CD4-positive, alpha-beta T cell (primary cell): ENCODE measurements around the gene THOC5. TPM values are rescaled to one million over a fixed set of nuclear protein-coding genes. Genes with fewer than 3 reads are reported as not detected.
"Not testable (repeated sequence)": the region's sequence is repeated elsewhere in the genome, so short reads cannot be mapped to it uniquely, and the experiment has no call there.

Experiments used
- ATAC-seq: fragments of 200-7000 bp; cut with Tn5 transposase; one replicate; pipeline ENCODE4 v1.10.0; 2022; ENCODE audit warnings: mild to moderate bottlenecking; ENCODE audit not compliant: poor library complexity
- CTCF ChIA-PET: fragments of 350-600 bp; sonication (Branson Sonifier 250); formaldehyde crosslinking; loops from one replicate; lab custom pipeline; 2021; ENCODE audit warnings: antibody characterized with exemption, inconsistent platforms; lab: Charles Lee
- POLR2A ChIA-PET: fragments of 350-600 bp; sonication (Branson Sonifier 250); formaldehyde crosslinking; loops from one replicate; lab custom pipeline; 2021; ENCODE audit warnings: antibody characterized with exemption, inconsistent platforms; lab: Charles Lee
- DNase-seq, 14 experiments: peaks; one replicate each; pipeline ENCODE4 v3.0.0-alpha.2; 2013 to 2020; ENCODE audit warnings: mixed read lengths in 2 of 14
- H3K27ac ChIP-seq, 2 donors: one replicate each; pipeline versions ENCODE4 v1.5.1 to v1.7.0; 2013; ENCODE audit warnings: low read length in 2 of 2, low read depth in 1 of 2, mild to moderate bottlenecking in 1 of 2
- H3K27me3 ChIP-seq, 2 experiments: 1 replicate in 1 of 2; 2 replicates in 1 of 2; pipeline versions ENCODE4 v1.6.1 to v1.7.0; 2013; ENCODE audit warnings: low read length in 2 of 2, control low read depth in 1 of 2, mild to moderate bottlenecking in 1 of 2, moderate library complexity in 1 of 2; ENCODE audit not compliant: insufficient read depth in 2 of 2, control insufficient read depth in 1 of 2
- H3K36me3 ChIP-seq: one replicate; pipeline ENCODE4 v1.6.1; 2013; ENCODE audit warnings: low read length, control low read depth; ENCODE audit not compliant: insufficient read depth
- H3K4me1 ChIP-seq: one replicate; pipeline ENCODE4 v1.6.1; 2013; ENCODE audit warnings: low read length, control low read depth; ENCODE audit not compliant: insufficient read depth
- H3K4me3 ChIP-seq: one replicate; pipeline ENCODE4 v1.5.1; 2013; ENCODE audit warnings: mild to moderate bottlenecking, low read length, moderate library complexity
- H3K9me3 ChIP-seq, 2 experiments: 1 replicate in 1 of 2; 2 replicates in 1 of 2; pipeline versions ENCODE4 v1.6.1 to v1.7.0; 2013; ENCODE audit warnings: low read length in 2 of 2, mild to moderate bottlenecking in 2 of 2, control low read depth in 1 of 2, moderate library complexity in 1 of 2; ENCODE audit not compliant: control insufficient read depth in 1 of 2, insufficient read depth in 1 of 2
- H3K27ac Mint-ChIP-seq: one replicate; pipeline ENCODE4 v1.8.0; 2020; ENCODE audit warnings: mixed read lengths
- H3K27me3 Mint-ChIP-seq: one replicate; pipeline ENCODE4 v1.8.0; 2021; ENCODE audit warnings: mixed read lengths
- H3K36me3 Mint-ChIP-seq: one replicate; pipeline ENCODE4 v1.8.0; 2021; ENCODE audit warnings: low read depth, mixed read lengths
- H3K4me1 Mint-ChIP-seq: one replicate; pipeline ENCODE4 v1.8.0; 2021; ENCODE audit warnings: low read depth, mixed read lengths
- H3K4me3 Mint-ChIP-seq: one replicate; pipeline ENCODE4 v1.8.0; 2020; ENCODE audit warnings: mild to moderate bottlenecking, mixed read lengths
- H3K9me3 Mint-ChIP-seq: one replicate; pipeline ENCODE4 v1.8.0; 2020; ENCODE audit warnings: mixed read lengths
- CTCF ChIP-seq: fragments of 200-600 bp; IDR thresholded peaks from one replicate; pipeline ENCODE4 v1.8.0; 2022; ENCODE audit warnings: antibody characterized with exemption, mild to moderate bottlenecking
- intact Hi-C, 2 experiments: fragments of 100-400 bp; cut with DNase I in 1 of 2; cut with micrococcal nuclease in 1 of 2; formaldehyde crosslinking; loops; one replicate each; pipeline versions ENCODE4 v1.15.1 to v1.9.0; 2023 to 2025; cut with DNase I, micrococcal nuclease
- total RNA-seq, 174 experiments: library from RNA in 2 of 174; stranded (reverse) in 2 of 174; gene quantifications; one replicate each; pipeline ENCODE4 v1.2.3 and lab custom pipeline; 2021 to 2026

The THOC5 gene
- total RNA-seq, 2 experiments from 2014 or later: 27.1 to 32.9 TPM

GRCh38 chr22:29555065-29555644 is 1.6 kb upstream of the THOC5 start:
- H3K4me3 Mint-ChIP-seq: peak overlapping the region; percentile 42
- POLR2A ChIA-PET: interaction anchor here (1.1 to 2.3 kb wide), 5 partner anchors 12 to 287 kb away, joined by 3 to 32 read pairs (median 9); partner anchors contain the start of genes ASCC2, EWSR1 and NF2
- H3K4me1 Mint-ChIP-seq: peaks cover 15% of the 10 kb centered on the region
- H3K36me3 Mint-ChIP-seq: peaks cover 58% of the 10 kb centered on the region
- H3K9me3 Mint-ChIP-seq: no peaks in the 10 kb centered on the region
- DNase-seq (no peak), ATAC-seq (no peak)
- peak overlapping the region in 1 of 2 donors; percentile 13 for H3K27ac ChIP-seq
- peak overlapping the region; percentile 94 for H3K27ac Mint-ChIP-seq
- peaks cover 22% of the 10 kb centered on the region for H3K4me1 ChIP-seq
- no peak overlapping the region for H3K4me3 ChIP-seq
- H3K27me3 ChIP-seq: no peaks in the 10 kb centered on the region
- no peaks in the 10 kb centered on the region for H3K27me3 Mint-ChIP-seq
- peaks cover 44% of the 10 kb centered on the region for H3K36me3 ChIP-seq
- no peak for TF ChIP-seq CTCF
- intact Hi-C loops: loop anchor here in 1 of 2 experiments (2.0 to 10.0 kb wide), 2 partner anchors 26 to 290 kb away; partner anchors contain the start of genes EWSR1, NIPSNAP1 and RHBDD3
- CTCF ChIA-PET: no interaction called here
- no peaks in the 10 kb centered on the region for H3K9me3 ChIP-seq

- H3K27me3 ChIP-seq, DNase-seq, H3K27ac ChIP-seq, ATAC-seq, H3K27ac Mint-ChIP-seq, H3K9me3 ChIP-seq, CTCF ChIA-PET, H3K27me3 Mint-ChIP-seq, H3K9me3 Mint-ChIP-seq, H3K4me3 ChIP-seq, POLR2A ChIA-PET: not testable (repeated sequence)
- Mint-ChIP-seq H3K4me3 (peak overlapping the region; percentile 95), H3K4me1 (peaks cover 15% of the 10 kb centered on the region), H3K36me3 (peaks cover 57% of the 10 kb centered on the region)
- Histone ChIP-seq H3K4me1 (peaks cover 22% of the 10 kb centered on the region), H3K36me3 (peaks cover 39% of the 10 kb centered on the region)
- intact Hi-C loops: loop anchor here in 1 of 2 experiments (10.0 kb wide), 1 partner anchor 288 kb away; the partner anchor contains the start of genes EWSR1 and RHBDD3
Measured at GRCh38 chr22:29552357-29552756, 1.2 kb downstream of the THOC5 start.

- ATAC-seq (no peak), DNase-seq (no peak)
- no peaks in the 10 kb centered on the region for H3K9me3 Mint-ChIP-seq
- peaks cover 22% of the 10 kb centered on the region for H3K4me1 ChIP-seq
- no peak overlapping the region for H3K4me3 Mint-ChIP-seq
- H3K36me3 Mint-ChIP-seq: peaks cover 55% of the 10 kb centered on the region
- H3K4me3 ChIP-seq: no peak overlapping the region
- no peaks in the 10 kb centered on the region for H3K27me3 Mint-ChIP-seq
- ChIA-PET CTCF (no interaction called here), POLR2A (no interaction called here)
- intact Hi-C loops: loop anchor here in 1 of 2 experiments (10.0 kb wide), 1 partner anchor 285 kb away; the partner anchor contains the start of genes EWSR1 and RHBDD3
- TF ChIP-seq CTCF: no peak
- peaks cover 15% of the 10 kb centered on the region for H3K4me1 Mint-ChIP-seq
- no peak overlapping the region for H3K27ac Mint-ChIP-seq
- H3K27me3 ChIP-seq: no peaks in the 10 kb centered on the region
- H3K9me3 ChIP-seq: no peaks in the 10 kb centered on the region
- no peak overlapping the region for H3K27ac ChIP-seq
- H3K36me3 ChIP-seq: peaks cover 29% of the 10 kb centered on the region
Measured at GRCh38 chr22:29550005-29550404, 3.6 kb downstream of the THOC5 start.

- POLR2A ChIA-PET: not testable (repeated sequence)
Measured at GRCh38 chr22:29545045-29545444, 8.5 kb downstream of the THOC5 start.

More at GRCh38 chr22:29545045-29545444, 8.5 kb downstream of the THOC5 start:
- intact Hi-C loops, ATAC-seq, H3K27me3 Mint-ChIP-seq, H3K4me1 Mint-ChIP-seq, H3K27ac ChIP-seq, H3K4me3 Mint-ChIP-seq, H3K27me3 ChIP-seq, H3K9me3 Mint-ChIP-seq, H3K27ac Mint-ChIP-seq, H3K9me3 ChIP-seq, H3K4me3 ChIP-seq, CTCF ChIA-PET, H3K4me1 ChIP-seq, DNase-seq: not testable (repeated sequence)
- H3K36me3 Mint-ChIP-seq: peaks cover 82% of the 10 kb centered on the region
- peaks cover 62% of the 10 kb centered on the region for H3K36me3 ChIP-seq
